ENCODE results near the gene OR14I1. TPM values are rescaled to one million over a fixed set of nuclear protein-coding genes. Genes with fewer than 3 reads are reported as not detected.

Gene OR14I1
- total and polyA plus RNA-seq, 4 donors: not detected

DNA sequence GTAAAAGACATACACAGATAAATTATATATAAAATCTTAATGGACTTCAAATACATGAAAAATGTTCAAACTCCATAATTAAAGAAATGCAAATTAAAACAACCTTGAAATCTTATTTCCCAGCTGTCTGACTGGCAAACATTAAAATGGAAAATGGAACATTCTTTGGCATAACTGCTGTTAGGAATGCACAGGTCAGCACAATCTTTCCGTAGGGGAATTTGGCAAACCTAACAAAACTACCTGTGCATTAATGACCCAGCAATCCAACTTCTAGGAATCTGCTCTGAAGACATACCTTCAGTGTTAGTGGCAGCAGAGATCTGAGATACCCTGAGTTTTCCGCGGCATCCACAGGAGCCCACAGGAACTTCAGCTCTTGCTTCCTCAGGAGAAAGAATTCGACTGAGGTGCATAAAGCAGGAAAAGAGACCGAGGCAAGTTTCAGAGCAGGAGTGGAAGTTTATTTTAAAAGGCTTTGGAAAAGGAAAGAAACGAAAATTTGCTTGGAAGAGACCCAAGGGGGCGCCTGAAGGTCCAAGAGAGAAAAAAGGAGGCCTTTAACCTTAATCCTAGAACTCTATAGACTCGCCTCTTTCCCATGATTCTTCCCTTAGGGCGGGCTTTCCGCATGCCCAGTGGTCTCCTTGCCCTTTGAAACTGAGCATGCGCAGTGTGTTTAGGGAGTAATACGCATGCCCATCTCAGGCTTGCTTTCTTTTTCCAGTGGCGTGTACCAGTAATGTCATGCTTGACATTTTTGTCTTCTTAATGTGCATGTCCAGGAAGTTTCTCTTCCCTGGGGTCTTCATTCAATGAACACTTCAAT, 28.2 kb upstream of the OR14I1 start:
- Histone ChIP-seq H3K27me3 (ENCODE audit: control insufficient read depth, insufficient read depth, low read length) (no peaks in the 10 kb centered on the region), H3K4me1 (ENCODE audit: control insufficient read depth, insufficient read depth, low read length) (no peaks in the 10 kb centered on the region), H3K9me3 (ENCODE audit: control insufficient read depth, insufficient read depth, low read length) (peaks cover 2% of the 10 kb centered on the region), H3K36me3 (ENCODE audit: control insufficient read depth, insufficient read depth, low read length) (no peaks in the 10 kb centered on the region), H3K27ac (ENCODE audit: low read depth, low read length) (no peak overlapping the region), H3K4me3 (ENCODE audit: low read depth, low read length) (no peak overlapping the region)
- DNase-seq (ENCODE audit: low read depth in 4 of 6, low spot score in 6 of 6): no peak
- WGBS (ENCODE audit: insufficient coverage): 88% methylated on average over 9 of the region's 13 CpGs

DNA sequence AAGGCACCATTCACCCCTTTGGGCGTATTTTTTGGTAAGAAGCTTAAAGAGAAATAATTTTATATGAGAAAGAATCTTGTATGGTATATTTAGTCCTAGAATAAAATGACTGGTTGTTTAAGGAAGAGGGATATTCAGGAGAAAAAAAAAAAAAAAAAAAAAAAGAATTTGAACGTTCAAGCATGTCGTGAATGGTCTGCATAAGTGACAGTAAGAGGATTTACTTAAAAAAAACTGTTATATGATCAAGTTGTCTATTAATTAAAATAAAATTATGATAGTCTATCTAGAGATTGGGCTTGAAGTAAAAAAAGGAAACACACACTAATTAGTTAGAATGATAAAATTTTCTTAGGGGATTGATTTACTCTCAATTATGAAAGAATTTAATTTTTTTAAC, 11.7 kb upstream of the OR14I1 start:
- H3K4me3 ChIP-seq (ENCODE audit: low read depth, low read length): no peak overlapping the region
- peaks cover 15% of the 10 kb centered on the region for H3K9me3 ChIP-seq (ENCODE audit: control insufficient read depth, insufficient read depth, low read length)
- H3K27me3 ChIP-seq (ENCODE audit: control insufficient read depth, insufficient read depth, low read length): no peaks in the 10 kb centered on the region
- DNase-seq (ENCODE audit: low read depth in 4 of 6, low spot score in 6 of 6): no peak
- H3K36me3 ChIP-seq (ENCODE audit: control insufficient read depth, insufficient read depth, low read length): no peaks in the 10 kb centered on the region
- WGBS (ENCODE audit: insufficient coverage): no CpG with 5 or more reads among the region's 3 CpGs
- H3K27ac ChIP-seq (ENCODE audit: low read depth, low read length): no peak overlapping the region
- no peaks in the 10 kb centered on the region for H3K4me1 ChIP-seq (ENCODE audit: control insufficient read depth, insufficient read depth, low read length)

DNA sequence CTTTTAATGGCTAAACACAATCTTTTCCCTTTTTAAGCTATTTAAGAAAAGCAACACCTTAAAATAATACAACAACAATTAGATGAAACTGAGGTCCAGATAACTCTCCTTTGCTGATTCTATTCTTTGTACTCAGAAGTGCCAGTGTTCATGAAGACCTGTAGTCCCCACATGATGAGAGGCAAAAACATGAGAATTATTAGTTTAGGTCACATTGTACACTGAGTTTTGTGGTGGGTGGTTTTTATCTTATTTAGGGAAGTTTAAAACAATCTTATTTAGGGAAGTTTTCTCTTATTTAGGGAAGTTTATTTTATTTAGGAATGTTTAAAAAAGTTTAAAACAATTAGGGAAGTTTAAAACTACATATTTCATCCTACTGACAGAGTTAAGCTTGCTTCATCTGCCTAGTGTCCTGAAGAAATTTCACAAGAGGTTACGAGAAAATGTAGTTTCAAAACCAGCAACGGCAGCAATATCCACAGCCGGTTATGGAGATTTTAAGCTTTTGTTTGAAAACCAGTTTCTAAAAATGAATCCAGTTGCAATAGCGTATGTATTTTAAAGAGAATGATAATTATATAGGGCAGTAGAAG, 7.8 kb upstream of the OR14I1 start:
- H3K27ac ChIP-seq (ENCODE audit: low read depth, low read length): no peak overlapping the region
- no peaks in the 10 kb centered on the region for H3K4me1 ChIP-seq (ENCODE audit: control insufficient read depth, insufficient read depth, low read length)
- DNase-seq (ENCODE audit: low read depth in 4 of 6, low spot score in 6 of 6): no peak
- 95% methylated on average over 3 of the region's 4 CpGs for WGBS (ENCODE audit: insufficient coverage)
- H3K27me3 ChIP-seq (ENCODE audit: control insufficient read depth, insufficient read depth, low read length): no peaks in the 10 kb centered on the region
- H3K4me3 ChIP-seq (ENCODE audit: low read depth, low read length): no peak overlapping the region
- H3K9me3 ChIP-seq (ENCODE audit: control insufficient read depth, insufficient read depth, low read length): peaks cover 17% of the 10 kb centered on the region
- H3K36me3 ChIP-seq (ENCODE audit: control insufficient read depth, insufficient read depth, low read length): no peaks in the 10 kb centered on the region

DNA sequence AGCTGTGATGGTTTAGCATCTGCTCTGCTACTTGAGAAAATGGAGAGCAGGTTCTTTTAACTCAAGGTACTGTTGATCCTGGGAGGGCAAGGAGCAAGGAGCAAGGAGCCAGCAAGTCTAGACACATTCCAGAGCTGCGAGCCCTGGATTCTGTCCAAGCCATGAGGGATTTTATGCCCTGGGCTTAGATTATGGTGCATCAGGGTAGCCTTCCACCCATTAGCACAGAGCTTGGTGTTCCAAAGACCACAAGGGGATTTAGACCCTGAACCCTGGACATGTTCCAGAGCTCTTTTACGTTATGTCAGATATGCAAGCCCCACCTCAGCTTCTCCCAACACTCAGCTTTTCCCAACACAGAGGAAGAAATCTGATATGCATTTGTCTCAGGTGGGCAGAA, 2.0 kb upstream of the OR14I1 start:
- Histone ChIP-seq H3K4me1 (ENCODE audit: control insufficient read depth, insufficient read depth, low read length) (no peaks in the 10 kb centered on the region), H3K36me3 (ENCODE audit: control insufficient read depth, insufficient read depth, low read length) (no peaks in the 10 kb centered on the region), H3K27ac (ENCODE audit: low read depth, low read length) (no peak overlapping the region), H3K4me3 (ENCODE audit: low read depth, low read length) (no peak overlapping the region), H3K9me3 (ENCODE audit: control insufficient read depth, insufficient read depth, low read length) (peaks cover 4% of the 10 kb centered on the region), H3K27me3 (ENCODE audit: control insufficient read depth, insufficient read depth, low read length) (no peaks in the 10 kb centered on the region)
- DNase-seq (ENCODE audit: low read depth in 4 of 6, low spot score in 6 of 6): no peak
- 70% methylated on average over 1 of the region's 2 CpGs for WGBS (ENCODE audit: insufficient coverage)

DNA sequence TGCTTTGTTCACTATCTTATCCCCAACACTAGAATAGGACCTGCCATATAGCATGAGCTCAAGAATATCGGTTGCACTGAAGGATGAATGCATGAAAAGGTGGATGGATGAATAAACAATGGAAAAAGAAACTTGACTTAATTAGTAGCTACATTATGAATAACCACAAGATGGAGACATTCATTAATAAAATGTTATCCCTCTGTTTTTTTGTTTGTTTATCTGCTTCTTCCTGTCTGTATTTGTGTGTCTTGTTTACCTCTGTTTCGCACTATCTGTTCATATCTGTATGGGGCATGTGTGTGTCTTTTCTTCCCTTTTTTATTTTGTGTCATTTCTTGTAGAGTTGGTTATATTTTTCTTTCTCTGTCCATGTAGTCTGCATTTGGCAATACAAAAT, 1.1 kb upstream of the OR14I1 start:
- no peaks in the 10 kb centered on the region for H3K36me3 ChIP-seq (ENCODE audit: control insufficient read depth, insufficient read depth, low read length)
- WGBS (ENCODE audit: insufficient coverage): no CpG with 5 or more reads among the region's 2 CpGs
- H3K4me1 ChIP-seq (ENCODE audit: control insufficient read depth, insufficient read depth, low read length): no peaks in the 10 kb centered on the region
- no peak overlapping the region for H3K27ac ChIP-seq (ENCODE audit: low read depth, low read length)
- H3K9me3 ChIP-seq (ENCODE audit: control insufficient read depth, insufficient read depth, low read length): peaks cover 2% of the 10 kb centered on the region
- no peak overlapping the region for H3K4me3 ChIP-seq (ENCODE audit: low read depth, low read length)
- H3K27me3 ChIP-seq (ENCODE audit: control insufficient read depth, insufficient read depth, low read length): no peaks in the 10 kb centered on the region
- DNase-seq (ENCODE audit: low read depth in 4 of 6, low spot score in 6 of 6): no peak

DNA sequence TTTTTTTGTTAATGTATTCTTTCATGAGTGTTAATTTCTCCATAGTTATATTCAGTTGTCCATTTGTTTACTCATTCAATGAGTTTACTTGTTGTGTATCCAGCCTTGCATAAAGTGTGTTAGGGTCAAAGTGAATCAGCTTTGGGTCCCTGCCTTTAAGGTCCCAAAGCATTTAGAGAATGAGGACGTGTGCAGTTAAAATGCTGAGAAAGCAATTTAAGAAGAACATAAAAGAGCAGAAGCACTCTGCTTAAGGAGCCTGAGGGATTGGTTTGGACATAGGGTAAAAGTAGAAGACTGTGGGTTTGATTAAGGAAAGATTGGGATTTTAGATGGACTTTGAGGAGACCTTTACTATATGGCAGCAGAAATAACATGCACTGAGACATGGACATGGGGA, 3.5 kb downstream of the OR14I1 start:
- Histone ChIP-seq H3K4me3 (ENCODE audit: low read depth, low read length) (no peak overlapping the region), H3K27ac (ENCODE audit: low read depth, low read length) (no peak overlapping the region), H3K4me1 (ENCODE audit: control insufficient read depth, insufficient read depth, low read length) (no peaks in the 10 kb centered on the region), H3K27me3 (ENCODE audit: control insufficient read depth, insufficient read depth, low read length) (no peaks in the 10 kb centered on the region), H3K9me3 (ENCODE audit: control insufficient read depth, insufficient read depth, low read length) (peaks cover 4% of the 10 kb centered on the region), H3K36me3 (ENCODE audit: control insufficient read depth, insufficient read depth, low read length) (no peaks in the 10 kb centered on the region)
- WGBS (ENCODE audit: insufficient coverage): 63% methylated on average over 1 of the region's 1 CpG
- no peak for DNase-seq (ENCODE audit: low read depth in 4 of 6, low spot score in 6 of 6)

DNA sequence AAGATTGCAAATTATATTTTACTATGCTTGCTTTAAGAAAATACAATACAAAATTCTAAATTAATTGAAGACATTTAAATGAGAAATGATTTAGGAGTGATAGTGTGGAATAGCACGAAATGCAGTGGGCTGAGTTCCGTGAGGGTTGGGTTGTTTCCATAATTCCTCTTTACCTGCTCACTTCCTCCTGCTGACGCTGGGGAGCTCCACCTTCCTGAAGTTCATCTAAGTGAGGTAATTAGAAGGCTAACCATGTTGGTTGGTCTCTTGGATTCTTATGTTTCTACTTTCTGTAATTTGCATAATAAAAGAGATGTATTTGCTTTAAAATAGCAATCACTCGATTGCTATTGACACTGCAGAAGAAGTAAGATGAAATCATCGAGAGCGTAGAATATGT, 4.7 kb downstream of the OR14I1 start:
- DNase-seq (ENCODE audit: low read depth in 4 of 6, low spot score in 6 of 6): no peak
- H3K36me3 ChIP-seq (ENCODE audit: control insufficient read depth, insufficient read depth, low read length): no peaks in the 10 kb centered on the region
- no peaks in the 10 kb centered on the region for H3K27me3 ChIP-seq (ENCODE audit: control insufficient read depth, insufficient read depth, low read length)
- 78% methylated on average over 3 of the region's 6 CpGs for WGBS (ENCODE audit: insufficient coverage)
- H3K4me3 ChIP-seq (ENCODE audit: low read depth, low read length): no peak overlapping the region
- no peak overlapping the region for H3K27ac ChIP-seq (ENCODE audit: low read depth, low read length)
- no peaks in the 10 kb centered on the region for H3K4me1 ChIP-seq (ENCODE audit: control insufficient read depth, insufficient read depth, low read length)
- peaks cover 4% of the 10 kb centered on the region for H3K9me3 ChIP-seq (ENCODE audit: control insufficient read depth, insufficient read depth, low read length)

DNA sequence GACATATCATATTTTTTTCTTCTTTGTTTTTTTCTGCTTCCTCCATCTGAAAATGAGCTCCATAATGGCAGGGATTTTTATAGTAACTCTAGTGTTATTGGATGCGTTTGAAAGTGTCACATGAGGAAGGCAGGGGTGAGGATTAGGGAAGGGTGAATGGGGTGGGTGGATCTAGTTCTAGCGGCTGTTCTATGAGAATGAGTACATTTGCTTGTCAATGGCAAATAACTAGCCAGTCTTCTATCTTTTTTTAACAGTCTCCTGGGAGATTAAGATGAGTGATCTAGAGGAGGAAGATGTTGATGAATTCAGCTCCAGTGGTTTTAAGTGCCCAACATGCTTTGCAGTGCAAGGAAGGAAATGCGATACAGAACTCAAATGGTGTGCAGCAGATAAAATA, 5.8 kb downstream of the OR14I1 start:
- Histone ChIP-seq H3K27ac (ENCODE audit: low read depth, low read length) (no peak overlapping the region), H3K9me3 (ENCODE audit: control insufficient read depth, insufficient read depth, low read length) (peaks cover 5% of the 10 kb centered on the region), H3K27me3 (ENCODE audit: control insufficient read depth, insufficient read depth, low read length) (no peaks in the 10 kb centered on the region), H3K4me1 (ENCODE audit: control insufficient read depth, insufficient read depth, low read length) (no peaks in the 10 kb centered on the region), H3K4me3 (ENCODE audit: low read depth, low read length) (no peak overlapping the region), H3K36me3 (ENCODE audit: control insufficient read depth, insufficient read depth, low read length) (no peaks in the 10 kb centered on the region)
- DNase-seq (ENCODE audit: low read depth in 4 of 6, low spot score in 6 of 6): no peak
- WGBS (ENCODE audit: insufficient coverage): 74% methylated on average over 3 of the region's 3 CpGs

DNA sequence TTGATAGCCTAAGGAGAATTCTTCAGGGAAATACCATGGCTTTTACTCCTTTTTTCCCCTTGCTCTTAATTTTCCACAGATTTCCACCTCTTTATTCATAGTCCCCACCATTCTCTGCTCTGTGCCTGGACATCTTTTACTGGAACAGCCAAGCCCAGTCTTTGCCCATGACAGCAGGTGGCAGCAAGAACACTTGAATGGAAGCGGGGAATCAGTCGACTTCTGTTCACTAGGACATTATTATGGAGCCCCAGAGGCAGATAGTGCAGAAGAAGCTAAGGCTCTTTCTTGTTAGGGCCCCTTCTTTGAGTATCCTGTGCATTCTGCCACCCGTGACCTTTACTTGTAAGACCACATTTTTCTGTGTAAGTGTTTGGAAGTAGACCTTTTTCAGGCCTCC, 6.3 kb downstream of the OR14I1 start:
- WGBS (ENCODE audit: insufficient coverage): 85% methylated on average over 2 of the region's 3 CpGs
- no peak for DNase-seq (ENCODE audit: low read depth in 4 of 6, low spot score in 6 of 6)
- peaks cover 5% of the 10 kb centered on the region for H3K9me3 ChIP-seq (ENCODE audit: control insufficient read depth, insufficient read depth, low read length)

More for the DNA sequence above, 6.3 kb downstream of the OR14I1 start:
- no peak overlapping the region for H3K27ac ChIP-seq (ENCODE audit: low read depth, low read length)
- H3K27me3 ChIP-seq (ENCODE audit: control insufficient read depth, insufficient read depth, low read length): no peaks in the 10 kb centered on the region
- H3K36me3 ChIP-seq (ENCODE audit: control insufficient read depth, insufficient read depth, low read length): no peaks in the 10 kb centered on the region
- no peaks in the 10 kb centered on the region for H3K4me1 ChIP-seq (ENCODE audit: control insufficient read depth, insufficient read depth, low read length)
- no peak overlapping the region for H3K4me3 ChIP-seq (ENCODE audit: low read depth, low read length)

Measured in spinal cord (tissue), 10 donors.